GM18511 (cell line): ENCODE data around the gene MAP4K3.

ENCODE experiments used
- ATAC-seq: cut with Tn5 transposase; IDR thresholded peaks from one replicate; pipeline ENCODE4 v1.9.1; 2021; ENCODE audit warnings: mild to moderate bottlenecking, moderate library complexity; ENCODE audit not compliant: unreplicated experiment

Gene MAP4K3

GRCh38 chr2:39202639-39203369 is 234.3 kb downstream of the MAP4K3 start:
- no peak for ATAC-seq
